CD4-positive, CD25-positive, alpha-beta regulatory T cell (primary cell): ENCODE results near the gene YAF2. TPM values are rescaled to one million over a fixed set of nuclear protein-coding genes. Genes with fewer than 3 reads are reported as not detected.
A peak's percentile ranks its signal among the peaks of the same experiment; 100 is the strongest.

Source experiments
- ATAC-seq, 2 donors: fragments of 150-1000 bp; cut with Tn5 transposase; one replicate each; pipeline ENCODE4 v1.10.0; 2021; ENCODE audit warnings: low read depth in 2 of 2, moderate number of reproducible peaks in 2 of 2, moderate library complexity in 1 of 2
- DNase-seq, 3 donors: peaks; one replicate each; pipeline versions ENCODE4 v3.0.0 to v3.0.0-alpha.2; 2012 to 2022; ENCODE audit warnings: mixed read lengths in 1 of 3
- H3K27ac ChIP-seq: one replicate; pipeline ENCODE4 v1.7.0; 2013; ENCODE audit warnings: mild to moderate bottlenecking, low read length; ENCODE audit not compliant: insufficient read depth, poor library complexity, severe bottlenecking
- H3K27me3 ChIP-seq: one replicate; pipeline ENCODE4 v1.7.0; 2013; ENCODE audit warnings: low read length; ENCODE audit not compliant: control insufficient read depth, insufficient read depth
- H3K36me3 ChIP-seq: one replicate; pipeline ENCODE4 v1.7.0; 2013; ENCODE audit warnings: mild to moderate bottlenecking, low read length, moderate library complexity; ENCODE audit not compliant: control insufficient read depth, insufficient read depth
- H3K4me1 ChIP-seq: 2 replicates; pipeline ENCODE4 v1.7.0; 2013; ENCODE audit warnings: mild to moderate bottlenecking, low read length; ENCODE audit not compliant: insufficient read depth, control insufficient read depth, poor library complexity, severe bottlenecking
- H3K4me3 ChIP-seq: one replicate; pipeline ENCODE4 v1.7.0; 2013; ENCODE audit warnings: low read depth, mild to moderate bottlenecking, low read length, moderate library complexity
- H3K9me3 ChIP-seq, 2 experiments: 1 replicate in 1 of 2; 2 replicates in 1 of 2; pipeline ENCODE4 v1.7.0; 2013; ENCODE audit warnings: low read length in 2 of 2, mild to moderate bottlenecking in 1 of 2, moderate library complexity in 1 of 2; ENCODE audit not compliant: control insufficient read depth in 2 of 2
- H3K27ac Mint-ChIP-seq, 3 donors: one replicate each; pipeline ENCODE4 v1.8.0; 2020 to 2022; ENCODE audit warnings: mild to moderate bottlenecking in 3 of 3, mixed read lengths in 3 of 3, moderate library complexity in 2 of 3
- H3K27me3 Mint-ChIP-seq: one replicate; pipeline ENCODE4 v1.8.0; 2022; ENCODE audit warnings: mild to moderate bottlenecking, mixed read lengths
- H3K36me3 Mint-ChIP-seq: one replicate; pipeline ENCODE4 v1.8.0; 2020; ENCODE audit warnings: mixed read lengths
- H3K4me1 Mint-ChIP-seq, 4 donors: one replicate each; pipeline ENCODE4 v1.8.0; 2020 to 2022; ENCODE audit warnings: mixed read lengths in 4 of 4, mild to moderate bottlenecking in 1 of 4
- H3K4me3 Mint-ChIP-seq, 4 donors: one replicate each; pipeline ENCODE4 v1.8.0; 2020 to 2022; ENCODE audit warnings: mild to moderate bottlenecking in 4 of 4, mixed read lengths in 4 of 4, moderate library complexity in 3 of 4
- H3K9me3 Mint-ChIP-seq, 7 donors: one replicate each; pipeline ENCODE4 v1.8.0; 2020 to 2022; ENCODE audit warnings: mixed read lengths in 7 of 7, mild to moderate bottlenecking in 3 of 7, moderate library complexity in 2 of 7
- polyA plus RNA-seq, 4 donors: library from polyadenylated mRNA; unstranded; fragments of 300-500 nt; fragmentation: Illumina TruSeq; gene quantifications; one replicate each; pipeline ENCODE4 v1.2.3, GENCODE V29; 2021
- total RNA-seq: library from RNA; stranded (reverse); gene quantifications from one replicate; pipeline ENCODE4 v1.2.3, GENCODE V29; 2022

The YAF2 gene
- total and polyA plus RNA-seq, 5 donors from 2014 or later, result 14.4 to 73.3 (median 21.1) TPM

DNA sequence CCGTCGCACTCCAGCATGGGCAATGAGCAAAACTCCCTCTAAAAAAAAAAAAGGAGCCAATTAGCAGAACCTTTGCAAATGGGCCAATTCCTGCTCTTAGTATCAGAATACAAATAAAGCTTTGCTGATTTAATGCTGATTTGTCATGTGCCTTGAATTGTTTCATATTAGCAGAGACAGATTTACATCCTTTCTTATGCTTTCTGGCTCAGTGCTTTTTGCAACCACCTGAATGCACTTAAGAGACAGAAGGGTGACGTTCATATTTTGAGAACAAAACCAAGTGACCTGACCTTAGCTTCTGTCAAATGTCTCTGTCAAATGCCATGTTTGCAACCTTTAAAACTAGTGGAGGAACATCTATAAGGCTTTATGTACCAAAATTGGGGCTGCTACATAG, 43.8 kb upstream of the YAF2 start:
- no peaks in the 10 kb centered on the region for H3K9me3 ChIP-seq
- Mint-ChIP-seq H3K9me3 (peaks cover 0 to 2% (median 0%) of the 10 kb centered on the region in 7 donors), H3K27ac (no peak overlapping the region), H3K27me3 (peaks cover 11% of the 10 kb centered on the region), H3K36me3 (no peaks in the 10 kb centered on the region), H3K4me1 (peaks cover 0 to 2% (median 0%) of the 10 kb centered on the region in 4 donors), H3K4me3 (no peak overlapping the region)
- no peak overlapping the region for H3K27ac ChIP-seq
- peaks cover 3% of the 10 kb centered on the region for H3K27me3 ChIP-seq
- DNase-seq, result no peak
- no peak overlapping the region for H3K4me3 ChIP-seq
- no peaks in the 10 kb centered on the region for H3K4me1 ChIP-seq
- ATAC-seq, result no peak
- H3K36me3 ChIP-seq, result no peaks in the 10 kb centered on the region

DNA sequence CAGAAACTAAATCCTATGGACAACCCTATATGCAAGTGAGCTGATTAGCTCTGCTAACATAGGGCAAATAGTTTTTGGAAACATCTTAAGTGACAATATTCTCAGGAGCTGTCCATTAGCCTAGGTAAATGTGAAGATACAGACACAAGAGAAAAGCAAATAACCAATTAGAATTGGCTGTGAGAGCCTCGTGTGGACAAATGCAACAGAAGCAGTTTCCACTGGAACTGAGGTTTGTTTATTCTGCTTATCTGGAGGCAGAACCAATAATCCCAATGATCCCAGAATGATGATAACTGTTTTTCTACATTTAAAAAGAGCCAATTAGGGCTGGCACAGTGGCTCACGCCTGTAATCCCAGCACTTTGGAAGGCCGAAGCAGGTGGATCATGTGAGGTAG, 43.2 kb upstream of the YAF2 start:
- no peaks in the 10 kb centered on the region for H3K9me3 ChIP-seq
- no peak overlapping the region for H3K27ac ChIP-seq
- peaks cover 3% of the 10 kb centered on the region for H3K27me3 ChIP-seq
- no peak overlapping the region for H3K27ac Mint-ChIP-seq
- H3K4me3 ChIP-seq, result no peak overlapping the region
- H3K9me3 Mint-ChIP-seq, result peaks cover 0 to 2% (median 0%) of the 10 kb centered on the region in 7 donors
- H3K4me3 Mint-ChIP-seq, result no peak overlapping the region
- ATAC-seq (no peak), DNase-seq (no peak)
- H3K36me3 Mint-ChIP-seq, result no peaks in the 10 kb centered on the region
- peaks cover 11% of the 10 kb centered on the region for H3K27me3 Mint-ChIP-seq
- H3K4me1 Mint-ChIP-seq, result peaks cover 0 to 2% (median 0%) of the 10 kb centered on the region in 4 donors
- no peaks in the 10 kb centered on the region for H3K36me3 ChIP-seq
- no peaks in the 10 kb centered on the region for H3K4me1 ChIP-seq

DNA sequence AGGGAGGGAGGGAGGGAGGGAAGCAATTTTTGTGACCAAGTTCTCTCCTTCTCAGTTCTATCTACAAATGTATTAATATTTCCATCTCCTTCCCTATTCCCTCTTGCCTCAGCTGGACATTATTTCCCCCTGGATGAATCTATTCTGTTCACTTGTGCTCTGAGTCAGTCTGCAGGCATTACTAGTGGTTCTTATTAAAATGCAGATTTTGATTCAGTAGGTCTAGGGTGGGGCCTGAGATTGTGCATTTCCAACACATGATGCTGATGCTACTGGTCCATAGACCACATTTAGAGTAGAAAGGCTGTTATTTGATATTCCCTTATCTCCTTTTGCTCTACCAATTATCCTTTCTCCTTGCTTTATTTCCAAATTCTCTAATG, 40.1 kb upstream of the YAF2 start:
- no peak overlapping the region for H3K27ac Mint-ChIP-seq
- Histone ChIP-seq H3K36me3 (no peaks in the 10 kb centered on the region), H3K27me3 (peaks cover 3% of the 10 kb centered on the region), H3K27ac (no peak overlapping the region), H3K4me3 (no peak overlapping the region), H3K4me1 (no peaks in the 10 kb centered on the region), H3K9me3 (no peaks in the 10 kb centered on the region)
- no peaks in the 10 kb centered on the region for H3K4me1 Mint-ChIP-seq
- DNase-seq (no peak), ATAC-seq (no peak)
- H3K36me3 Mint-ChIP-seq, result no peaks in the 10 kb centered on the region
- H3K27me3 Mint-ChIP-seq, result peaks cover 11% of the 10 kb centered on the region
- H3K4me3 Mint-ChIP-seq, result no peak overlapping the region
- H3K9me3 Mint-ChIP-seq, result peaks cover 0 to 2% (median 0%) of the 10 kb centered on the region in 7 donors

DNA sequence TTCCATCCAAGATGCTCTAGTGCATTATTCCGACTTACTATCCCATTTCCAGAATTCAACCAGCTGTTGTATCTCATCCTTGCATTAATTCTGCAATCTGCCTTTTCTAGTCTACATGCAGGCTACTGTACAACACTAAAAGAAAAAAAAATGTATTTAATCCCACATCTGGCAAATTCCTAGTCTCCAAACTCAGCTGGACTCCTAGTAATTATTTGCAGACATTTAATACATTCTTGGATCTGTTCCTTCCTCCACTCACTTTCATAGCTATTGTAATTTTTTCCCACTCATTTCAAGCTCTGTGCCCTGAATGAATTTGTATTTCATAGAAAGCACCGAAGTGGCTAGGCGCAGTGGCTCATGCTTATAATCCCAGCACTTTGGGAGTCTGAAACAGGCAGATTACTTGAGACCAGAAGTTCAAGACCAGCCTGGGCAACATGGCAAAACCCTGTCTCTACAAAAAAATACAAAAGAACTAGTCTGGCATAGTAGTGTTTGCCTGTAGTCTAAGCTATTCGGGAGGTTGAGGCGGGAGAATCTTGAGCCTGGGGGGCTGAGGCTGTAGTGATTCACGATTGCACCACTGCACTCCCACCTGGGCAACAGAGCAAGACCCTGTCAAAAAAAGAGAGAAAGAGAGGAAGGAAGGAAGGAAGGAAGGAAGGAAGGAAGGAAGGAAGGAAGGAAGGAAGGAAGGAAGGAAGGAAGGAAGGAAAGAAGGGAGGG, 39.5 kb upstream of the YAF2 start:
- DNase-seq, result no peak
- H3K4me3 Mint-ChIP-seq, result no peak overlapping the region
- no peak overlapping the region for H3K27ac Mint-ChIP-seq
- H3K9me3 Mint-ChIP-seq, result peaks cover 0 to 3% (median 0%) of the 10 kb centered on the region in 7 donors
- H3K9me3 ChIP-seq, result no peaks in the 10 kb centered on the region
- no peaks in the 10 kb centered on the region for H3K36me3 ChIP-seq
- H3K4me1 Mint-ChIP-seq, result no peaks in the 10 kb centered on the region
- no peak overlapping the region for H3K27ac ChIP-seq
- H3K27me3 Mint-ChIP-seq, result peaks cover 11% of the 10 kb centered on the region
- H3K27me3 ChIP-seq, result peaks cover 3% of the 10 kb centered on the region
- no peaks in the 10 kb centered on the region for H3K36me3 Mint-ChIP-seq
- H3K4me1 ChIP-seq, result no peaks in the 10 kb centered on the region
- ATAC-seq, result no peak
- no peak overlapping the region for H3K4me3 ChIP-seq

DNA sequence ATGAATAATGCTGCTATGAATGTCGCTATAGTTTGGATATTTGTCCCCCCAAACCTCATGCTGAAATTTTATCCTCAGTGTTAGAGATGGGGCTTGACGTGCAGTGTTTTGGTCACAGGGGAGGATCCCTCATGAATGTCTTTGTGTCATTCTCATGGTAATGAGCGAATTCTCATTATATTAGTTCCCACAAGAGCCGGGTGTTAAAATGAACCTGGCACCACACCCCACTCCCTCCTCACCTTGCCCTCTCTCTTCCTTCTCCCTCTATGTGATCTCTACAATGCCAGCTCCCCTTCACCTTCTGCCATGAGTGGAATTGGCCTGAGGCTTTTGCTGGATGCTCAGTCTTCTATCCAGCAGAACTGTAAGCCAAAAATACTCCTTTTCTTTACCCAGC, 37.5 kb upstream of the YAF2 start:
- DNase-seq (no peak), ATAC-seq (no peak)
- Histone ChIP-seq H3K27ac (no peak overlapping the region), H3K9me3 (no peaks in the 10 kb centered on the region), H3K4me1 (no peaks in the 10 kb centered on the region), H3K36me3 (no peaks in the 10 kb centered on the region), H3K27me3 (no peaks in the 10 kb centered on the region), H3K4me3 (no peak overlapping the region)
- Mint-ChIP-seq H3K27ac (no peak overlapping the region), H3K9me3 (peaks cover 0 to 4% (median 0%) of the 10 kb centered on the region in 7 donors), H3K27me3 (peaks cover 11% of the 10 kb centered on the region), H3K36me3 (no peaks in the 10 kb centered on the region), H3K4me1 (peaks cover 5 to 7% (median 6%) of the 10 kb centered on the region in 4 donors), H3K4me3 (no peak overlapping the region)

DNA sequence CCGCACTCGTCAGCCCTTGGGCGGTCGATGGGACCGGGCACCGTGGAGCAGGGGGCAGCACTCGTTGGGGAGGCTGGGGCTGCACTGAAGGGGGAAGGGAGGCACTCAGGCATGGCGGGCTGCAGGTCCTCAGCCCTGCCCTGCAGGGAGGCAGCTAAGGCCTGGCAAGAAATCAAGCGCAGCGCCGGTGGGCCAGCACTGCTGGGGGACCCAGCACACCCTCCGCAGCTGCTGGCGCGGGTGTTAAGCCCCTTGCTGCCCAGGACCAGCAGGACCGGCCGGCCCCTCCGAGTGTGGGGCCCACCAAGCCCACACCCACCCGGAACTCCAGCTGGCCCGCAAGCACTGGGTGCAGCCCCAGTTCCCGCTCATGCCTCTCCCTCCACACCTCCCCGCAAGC, 35.7 kb upstream of the YAF2 start:
- H3K27me3 ChIP-seq, result no peaks in the 10 kb centered on the region
- Mint-ChIP-seq H3K36me3 (no peaks in the 10 kb centered on the region), H3K27ac (no peak overlapping the region), H3K27me3 (peaks cover 4% of the 10 kb centered on the region), H3K4me1 (peaks cover 5 to 7% (median 6%) of the 10 kb centered on the region in 4 donors), H3K9me3 (peaks cover 0 to 4% (median 0%) of the 10 kb centered on the region in 7 donors), H3K4me3 (no peak overlapping the region)
- ATAC-seq, result no peak
- no peaks in the 10 kb centered on the region for H3K4me1 ChIP-seq
- H3K4me3 ChIP-seq, result no peak overlapping the region
- no peak for DNase-seq
- H3K36me3 ChIP-seq, result no peaks in the 10 kb centered on the region
- H3K9me3 ChIP-seq, result no peaks in the 10 kb centered on the region
- H3K27ac ChIP-seq, result no peak overlapping the region

DNA sequence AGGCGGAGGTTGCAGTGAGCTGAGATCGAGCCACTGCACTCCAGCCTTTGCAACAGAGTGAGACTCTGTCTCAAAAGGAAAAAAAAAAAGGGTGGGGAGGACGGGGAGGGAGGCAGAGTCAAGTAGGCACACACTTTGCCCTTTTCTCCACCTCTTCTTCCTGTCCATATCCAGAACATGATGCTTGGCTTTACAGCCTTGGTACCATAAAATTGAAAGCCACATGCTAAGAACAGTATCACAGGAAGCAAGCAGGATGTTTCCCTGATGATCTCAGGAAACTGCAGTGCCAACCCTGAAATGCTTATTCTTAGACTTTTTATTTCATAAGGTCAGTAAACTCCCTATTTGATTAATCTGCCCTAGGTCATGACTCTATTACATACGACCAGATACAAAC, 32.5 kb upstream of the YAF2 start:
- Mint-ChIP-seq H3K27me3 (no peaks in the 10 kb centered on the region), H3K27ac (no peak overlapping the region), H3K4me3 (no peak overlapping the region), H3K36me3 (no peaks in the 10 kb centered on the region), H3K9me3 (peaks cover 0 to 4% (median 0%) of the 10 kb centered on the region in 7 donors), H3K4me1 (peaks cover 5 to 7% (median 6%) of the 10 kb centered on the region in 4 donors)
- DNase-seq (peak in 1 of 3 donors; percentile 8), ATAC-seq (no peak)
- no peaks in the 10 kb centered on the region for H3K4me1 ChIP-seq
- H3K9me3 ChIP-seq, result no peaks in the 10 kb centered on the region
- H3K27me3 ChIP-seq, result no peaks in the 10 kb centered on the region
- no peaks in the 10 kb centered on the region for H3K36me3 ChIP-seq
- H3K27ac ChIP-seq, result no peak overlapping the region
- H3K4me3 ChIP-seq, result no peak overlapping the region
